ENCODE measurements around the gene GAD1. TPM values are rescaled to one million over a fixed set of nuclear protein-coding genes. Genes with fewer than 3 reads are reported as not detected.

Gene GAD1
- total RNA-seq, 4 donors from 2014 or later = 2.6 TPM; not detected in 3

DNA sequence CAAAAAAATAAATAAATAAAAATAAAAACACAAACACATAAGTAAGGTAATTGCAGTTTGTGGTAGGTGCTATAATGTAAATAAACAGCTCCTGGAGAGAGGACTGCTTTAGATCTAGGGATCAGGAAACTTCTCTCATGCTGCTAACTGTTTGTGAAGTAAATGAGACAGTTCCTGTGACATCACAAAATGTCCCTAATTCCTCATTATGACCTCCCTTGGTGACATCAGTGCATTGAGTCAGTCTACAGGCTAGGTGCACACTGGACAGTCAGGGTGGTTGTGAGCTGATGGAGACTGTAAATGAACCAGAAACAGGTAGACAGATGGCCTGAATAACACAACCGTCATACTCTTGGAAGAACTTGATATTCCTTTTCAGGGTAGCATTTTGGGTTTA is 33.1 kb upstream of the GAD1 start:
- Histone ChIP-seq H3K36me3 (no peaks in the 10 kb centered on the region), H3K27me3 (no peaks in the 10 kb centered on the region), H3K4me3 (no peak overlapping the region), H3K9me3 (no peaks in the 10 kb centered on the region), H3K27ac (no peak overlapping the region), H3K4me1 (no peaks in the 10 kb centered on the region)
- 100% methylated on average over 1 of the region's 1 CpG for WGBS
- no peak for DNase-seq (ENCODE audit: low spot score in 2 of 2)
- TF ChIP-seq POLR2A (IDR thresholded peaks at IDR 0.05) = no peak
- no peak for TF ChIP-seq POLR2AphosphoS5 (IDR thresholded peaks at IDR 0.05)
- TF ChIP-seq CTCF (IDR thresholded peaks at IDR 0.05) = no peak
- no peak for TF ChIP-seq EP300 (IDR thresholded peaks at IDR 0.05)

DNA sequence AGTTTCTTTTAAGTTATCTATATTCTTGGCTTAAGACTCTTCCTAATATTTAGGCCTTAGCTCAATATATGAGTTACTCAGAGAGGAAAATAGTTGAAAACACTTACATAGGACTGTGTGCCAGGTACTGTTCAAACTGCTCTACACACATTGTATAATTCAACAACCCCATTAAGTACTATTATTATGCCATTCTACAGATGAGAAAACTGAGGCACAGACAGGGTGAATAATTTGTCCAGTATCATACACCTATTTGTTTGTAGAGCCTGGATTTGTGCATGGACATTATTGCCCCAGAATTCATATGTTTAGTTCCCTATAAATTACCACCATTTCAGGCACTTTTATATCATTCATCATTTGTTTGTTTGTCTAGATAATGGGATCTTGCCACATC is 17.7 kb upstream of the GAD1 start:
- H3K27ac ChIP-seq = no peak overlapping the region
- no peaks in the 10 kb centered on the region for H3K36me3 ChIP-seq
- TF ChIP-seq EP300 (IDR thresholded peaks at IDR 0.05) (no peak), POLR2AphosphoS5 (IDR thresholded peaks at IDR 0.05) (no peak), POLR2A (IDR thresholded peaks at IDR 0.05) (no peak), CTCF (IDR thresholded peaks at IDR 0.05) (no peak)
- H3K27me3 ChIP-seq = no peaks in the 10 kb centered on the region
- no peak for DNase-seq (ENCODE audit: low spot score in 2 of 2)
- H3K9me3 ChIP-seq = no peaks in the 10 kb centered on the region
- no peak overlapping the region for H3K4me3 ChIP-seq
- no peaks in the 10 kb centered on the region for H3K4me1 ChIP-seq

GRCh38 chr2:170806548-170806947 is 10.1 kb upstream of the GAD1 start:
- TF ChIP-seq CTCF (IDR thresholded peaks at IDR 0.05) (no peak), EP300 (IDR thresholded peaks at IDR 0.05) (no peak), POLR2A (IDR thresholded peaks at IDR 0.05) (no peak), POLR2AphosphoS5 (IDR thresholded peaks at IDR 0.05) (no peak)
- H3K27me3 ChIP-seq = no peaks in the 10 kb centered on the region
- H3K36me3 ChIP-seq = no peaks in the 10 kb centered on the region
- H3K4me1 ChIP-seq = no peaks in the 10 kb centered on the region
- 95% methylated on average over 2 of the region's 2 CpGs for WGBS
- no peak overlapping the region for H3K27ac ChIP-seq
- no peak for DNase-seq (ENCODE audit: low spot score in 2 of 2)
- H3K9me3 ChIP-seq = no peaks in the 10 kb centered on the region
- H3K4me3 ChIP-seq = no peak overlapping the region

DNA sequence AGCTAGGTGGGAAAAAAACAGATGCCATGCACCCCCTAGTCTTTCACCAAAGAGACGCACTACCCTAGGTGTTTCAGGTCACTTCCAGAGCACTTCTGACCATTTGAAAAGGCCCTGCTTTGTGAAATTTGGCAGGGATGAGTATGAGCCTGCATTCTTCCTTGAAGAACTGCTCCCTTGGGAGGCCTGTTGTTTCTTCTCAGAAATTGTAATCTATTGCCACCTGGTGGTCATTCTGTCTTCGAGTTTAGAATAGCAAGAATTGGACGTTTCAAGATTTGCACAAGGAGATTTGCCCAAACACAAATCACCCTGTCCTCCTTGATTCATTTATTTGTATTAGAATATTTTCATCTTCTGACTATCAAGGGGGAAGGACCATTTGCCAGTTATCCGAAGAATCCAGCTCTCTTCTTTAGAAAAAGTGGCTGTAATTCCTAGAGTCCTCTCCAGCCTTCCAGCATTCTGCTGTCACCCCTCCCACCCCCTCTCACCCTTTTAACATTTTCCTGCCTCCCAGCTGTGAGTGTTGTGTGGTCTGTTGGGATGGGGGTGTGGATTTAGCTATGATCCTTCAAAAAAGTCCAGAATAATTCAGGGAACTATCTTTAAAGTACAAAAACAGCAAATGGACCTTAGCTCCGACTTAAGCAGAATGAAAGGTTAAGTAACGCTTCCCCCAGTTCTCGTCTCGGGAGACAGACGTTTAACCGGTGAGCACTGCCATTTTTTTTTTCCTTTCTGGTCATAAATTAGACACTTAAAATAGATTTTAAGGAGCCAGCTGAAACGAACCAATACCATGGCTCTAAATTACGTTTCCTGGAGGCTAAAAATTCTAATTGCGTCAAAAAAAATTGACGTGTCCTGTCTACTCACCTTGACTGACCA is 3.7 kb upstream of the GAD1 start:
- no peaks in the 10 kb centered on the region for H3K9me3 ChIP-seq
- no peak overlapping the region for H3K27ac ChIP-seq
- no peak overlapping the region for H3K4me3 ChIP-seq
- no peaks in the 10 kb centered on the region for H3K36me3 ChIP-seq
- peaks cover 34% of the 10 kb centered on the region for H3K4me1 ChIP-seq
- WGBS = 4% methylated on average over 14 of the region's 14 CpGs
- DNase-seq (ENCODE audit: low spot score in 2 of 2) = no peak
- H3K27me3 ChIP-seq = peaks cover 52% of the 10 kb centered on the region
- TF ChIP-seq EP300 (IDR thresholded peaks at IDR 0.05) (no peak), POLR2A (IDR thresholded peaks at IDR 0.05) (no peak), POLR2AphosphoS5 (IDR thresholded peaks at IDR 0.05) (no peak), CTCF (IDR thresholded peaks at IDR 0.05) (peak; percentile 38 to 57)

DNA sequence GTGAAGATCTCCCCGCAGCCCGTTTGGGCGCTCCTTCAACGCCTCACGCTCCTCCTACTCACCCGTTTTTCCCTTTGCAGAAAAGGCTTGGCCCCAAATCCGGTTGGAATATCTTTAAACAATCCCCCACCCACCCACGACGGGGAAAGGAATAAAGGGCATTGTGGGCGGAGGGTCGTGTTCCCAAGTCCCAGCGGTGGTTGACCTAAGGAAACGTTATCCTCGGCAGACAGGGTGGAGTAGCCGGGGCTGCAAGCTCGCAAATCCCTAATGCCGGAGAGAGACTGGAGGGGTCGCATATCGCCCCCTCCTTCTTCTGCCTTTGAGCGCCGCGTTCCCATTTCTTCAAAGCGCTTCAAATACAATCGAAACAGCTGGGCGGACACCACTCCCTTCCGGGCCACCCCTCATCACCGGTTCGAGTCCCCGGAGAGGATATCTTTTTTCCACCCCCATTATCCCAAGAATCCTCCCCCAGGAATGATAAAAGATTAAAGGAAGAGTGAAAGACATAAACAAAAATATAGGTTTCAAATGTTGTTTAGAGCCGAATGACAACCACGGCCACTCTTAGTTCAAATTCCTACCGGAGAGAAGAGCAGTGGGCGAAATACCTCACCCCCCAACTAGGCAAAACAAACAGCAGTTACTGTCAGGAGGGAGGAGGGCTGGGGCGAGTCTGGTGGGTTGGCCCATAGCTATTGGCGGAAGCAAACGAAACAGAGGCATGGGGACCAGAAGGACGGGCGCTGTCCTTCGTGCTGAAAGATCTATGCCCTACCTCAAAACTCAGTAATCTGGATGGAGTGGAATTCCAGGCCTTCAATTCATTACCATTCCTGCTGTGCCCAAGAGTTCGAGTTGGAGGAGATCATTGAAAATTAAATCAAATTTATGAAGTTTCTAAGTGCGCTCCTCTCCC is 2.8 kb upstream of the GAD1 start:
- no peak for DNase-seq (ENCODE audit: low spot score in 2 of 2)
- no peak overlapping the region for H3K4me3 ChIP-seq

More for the DNA sequence above, 2.8 kb upstream of the GAD1 start:
- Histone ChIP-seq H3K4me1 (peaks cover 43% of the 10 kb centered on the region), H3K27ac (no peak overlapping the region), H3K27me3 (peaks cover 61% of the 10 kb centered on the region), H3K36me3 (no peaks in the 10 kb centered on the region), H3K9me3 (no peaks in the 10 kb centered on the region)
- WGBS = 6% methylated on average over 41 of the region's 41 CpGs
- TF ChIP-seq EP300 (IDR thresholded peaks at IDR 0.05) = no peak
- no peak for TF ChIP-seq POLR2AphosphoS5 (IDR thresholded peaks at IDR 0.05)
- TF ChIP-seq POLR2A (IDR thresholded peaks at IDR 0.05) = no peak
- no peak for TF ChIP-seq CTCF (IDR thresholded peaks at IDR 0.05)

All from suprapubic skin (tissue), 4 donors.